ENCODE results near the gene ZNF407.

- no peak for TF ChIP-seq TAF1 (conservative IDR thresholded peaks at IDR 0.05)
- no peak for TF ChIP-seq REST (IDR thresholded peaks at IDR 0.05)
- TF ChIP-seq CTCF (IDR thresholded peaks at IDR 0.05; ENCODE audit: low read depth, low read length, missing input control): no peak
- TF ChIP-seq MAX (IDR thresholded peaks at IDR 0.05): no peak
Measured at GRCh38 chr18:75071484-75071785, 473.8 kb downstream of the ZNF407 start.
